SK-N-SH (cell line): Measurements from ENCODE around the gene JMJD1C. TPM values are rescaled to one million over a fixed set of nuclear protein-coding genes. Genes with fewer than 3 reads are reported as not detected.

Experiments
- CTCF ChIA-PET: fragments of 300-600, 350-600 bp; formaldehyde crosslinking; extraction: SDS; loops from one replicate; lab custom pipeline; 2021; lab: Yijun Ruan, JAX
- POLR2A ChIA-PET: fragments of 350-600 bp; sonication (Branson Sonifier 250); formaldehyde crosslinking; extraction: SDS; loops from one replicate; lab custom pipeline; 2020; ENCODE audit warnings: antibody characterized with exemption, inconsistent platforms; lab: Yijun Ruan, JAX
- DNase-seq: peaks from one replicate; pipeline ENCODE4 v3.0.0; 2012
- H2AFZ ChIP-seq: fragments of 200-600 bp; sonication (generic); 2 replicates; pipeline ENCODE4 v1.8.1; 2016; ENCODE audit warnings: antibody characterized with exemption, mild to moderate bottlenecking, low read depth
- H3F3A ChIP-seq: fragments of 200-600 bp; sonication (generic); replicated peaks from 2 replicates; pipeline ENCODE3; 2016; ENCODE audit warnings: antibody characterized with exemption, mild to moderate bottlenecking; ENCODE audit not compliant: insufficient read depth
- H3K27ac ChIP-seq, 2 experiments: fragments of 200-500 bp in 1 of 2; fragments of 200-600 bp in 1 of 2; sonication (Bioruptor generic) in 1 of 2; sonication (generic), shearing (Covaris generic) in 1 of 2; 2 replicates each; pipeline versions ENCODE4 v1.5.1 to v1.6.1; 2014 to 2016; ENCODE audit warnings: low read depth in 2 of 2, inconsistent platforms in 1 of 2, low read length in 1 of 2, mild to moderate bottlenecking in 1 of 2, mixed read lengths in 1 of 2
- H3K27me3 ChIP-seq: fragments of 200-600 bp; sonication (generic), shearing (Covaris generic); 2 replicates; pipeline ENCODE4 v1.6.1; 2016; ENCODE audit warnings: mixed run types; ENCODE audit not compliant: insufficient read depth
- H3K36me3 ChIP-seq, 2 experiments: fragments of 200-500 bp in 1 of 2; fragments of 200-600 bp in 1 of 2; sonication (Bioruptor generic) in 1 of 2; sonication (generic) in 1 of 2; replicated peaks in 1 of 2; 2 replicates each; pipeline versions ENCODE3 to v1.5.1; 2014 to 2016; ENCODE audit warnings: low read length in 1 of 2, mild to moderate bottlenecking in 1 of 2; ENCODE audit not compliant: insufficient read depth in 2 of 2, control insufficient read depth in 1 of 2
- H3K4me1 ChIP-seq, 2 experiments: fragments of 200-500 bp in 1 of 2; fragments of 200-600 bp in 1 of 2; sonication (Bioruptor generic) in 1 of 2; sonication (generic), shearing (Covaris generic) in 1 of 2; 2 replicates each; pipeline versions ENCODE4 v1.5.1 to v1.6.1; 2014 to 2016; ENCODE audit warnings: low read depth in 1 of 2, low read length in 1 of 2, mixed run types in 1 of 2; ENCODE audit not compliant: insufficient read depth in 2 of 2, control insufficient read depth in 1 of 2
- H3K4me2 ChIP-seq: fragments of 200-600 bp; sonication (generic), shearing (Covaris generic); 2 replicates; pipeline ENCODE4 v1.6.1; 2017; ENCODE audit warnings: mixed run types
- H3K4me3 ChIP-seq, 2 experiments: fragments of 200-500 bp in 1 of 2; fragments of 200-600 bp in 1 of 2; sonication (Bioruptor generic) in 1 of 2; sonication (generic), shearing (Covaris generic) in 1 of 2; 2 replicates each; pipeline versions ENCODE4 v1.5.1 to v1.8.1; 2014 to 2016; ENCODE audit warnings: low read depth in 2 of 2, inconsistent platforms in 1 of 2, low read length in 1 of 2, mild to moderate bottlenecking in 1 of 2, mixed read lengths in 1 of 2, moderate library complexity in 1 of 2
- H3K79me2 ChIP-seq: fragments of 200-600 bp; sonication (generic); 2 replicates; pipeline ENCODE4 v1.8.1; 2017; ENCODE audit warnings: mild to moderate bottlenecking; ENCODE audit not compliant: insufficient read depth
- H3K9ac ChIP-seq: fragments of 200-600 bp; sonication (generic); 2 replicates; pipeline ENCODE4 v1.6.1; 2017; ENCODE audit warnings: mixed run types
- H3K9me2 ChIP-seq: fragments of 200-600 bp; sonication (generic); 2 replicates; pipeline ENCODE4 v1.6.1; 2017; ENCODE audit warnings: mixed run types
- H3K9me3 ChIP-seq: fragments of 200-600 bp; sonication (generic); 2 replicates; pipeline ENCODE4 v1.6.1; 2017; ENCODE audit warnings: mixed run types, mild to moderate bottlenecking, moderate library complexity
- H4K20me1 ChIP-seq: fragments of 200-600 bp; sonication (generic); 2 replicates; pipeline ENCODE4 v1.6.1; 2017; ENCODE audit warnings: mild to moderate bottlenecking, mixed run types; ENCODE audit not compliant: insufficient read depth
- ELF1 ChIP-seq: IDR thresholded peaks from 2 replicates; pipeline ENCODE4 v1.4.0; 2012
- EP300 ChIP-seq, 2 experiments: IDR thresholded peaks; 2 replicates each; pipeline versions ENCODE4 v1.4.0 to v1.6.1; 2012; ENCODE audit warnings: borderline replicate concordance in 1 of 2, low read depth in 1 of 2, low read length in 1 of 2
- FOXJ3 ChIP-seq: sonication (generic); formaldehyde crosslinking; IDR thresholded peaks from 2 replicates; pipeline ENCODE4 v1.5.1; 2020; ENCODE audit warnings: mild to moderate bottlenecking, missing genetic modification reagents
- FOXM1 ChIP-seq: IDR thresholded peaks from 2 replicates; pipeline ENCODE4 v1.4.0; 2012; ENCODE audit warnings: low read depth, mild to moderate bottlenecking
- GABPA ChIP-seq: IDR thresholded peaks from 2 replicates; pipeline ENCODE4 v1.4.0; 2012; ENCODE audit warnings: low read depth, mild to moderate bottlenecking
- JUND ChIP-seq: IDR thresholded peaks from 2 replicates; pipeline ENCODE4 v1.4.0; 2012
- MEF2A ChIP-seq: IDR thresholded peaks from 2 replicates; pipeline ENCODE4 v1.4.0; 2012; ENCODE audit warnings: low read depth, borderline replicate concordance
- MXI1 ChIP-seq: IDR thresholded peaks from 2 replicates; pipeline ENCODE4 v1.6.1; 2012; ENCODE audit warnings: mild to moderate bottlenecking, low read depth, low read length, improper control_type of control experiment
- NRF1 ChIP-seq: IDR thresholded peaks from 2 replicates; pipeline ENCODE4 v1.6.1; 2012; ENCODE audit warnings: low read depth, mild to moderate bottlenecking, low read length
- RCOR1 ChIP-seq: fragments of 150-350 bp; IDR thresholded peaks from 2 replicates; pipeline ENCODE4 v1.6.1; 2017; ENCODE audit warnings: antibody characterized with exemption, low read length
- RFX5 ChIP-seq: IDR thresholded peaks from 2 replicates; pipeline ENCODE4 v1.6.1; 2012; ENCODE audit warnings: mild to moderate bottlenecking, improper control_type of control experiment, low read length
- RXRA ChIP-seq: IDR thresholded peaks from 2 replicates; pipeline ENCODE4 v1.4.0; 2012; ENCODE audit warnings: low read depth, mild to moderate bottlenecking, borderline replicate concordance
- SIN3A ChIP-seq: IDR thresholded peaks from 2 replicates; pipeline ENCODE4 v1.6.1; 2012; ENCODE audit warnings: low read depth, mild to moderate bottlenecking, low read length, moderate library complexity, borderline replicate concordance
- SMC3 ChIP-seq: IDR thresholded peaks from 2 replicates; pipeline ENCODE4 v1.6.1; 2012; ENCODE audit warnings: low read depth, low read length, improper control_type of control experiment
- YY1 ChIP-seq: IDR thresholded peaks from 2 replicates; pipeline ENCODE4 v1.4.0; 2012; ENCODE audit warnings: low read depth, mild to moderate bottlenecking
- WGBS: methylation state at CpG from one replicate; pipeline ENCODE4 v1.1.6; 2017; ENCODE audit warnings: low lambda C conversion rate; 5-methylcytosine and 5-hydroxymethylcytosine counted together
- polyA plus RNA-seq, 3 experiments: library from polyadenylated mRNA; depleted of rRNA; stranded (reverse); fragments of >200 nt; gene quantifications; 2 replicates each; pipeline ENCODE4 v1.2.3, GENCODE V29; 2012
- TF ChIP-seq, protein P1 (sequence below): IDR thresholded peaks from 2 replicates; pipeline ENCODE4; 2012
- TF ChIP-seq, protein P2 (sequence below): fragments of 200-600 bp; sonication (generic); IDR thresholded peaks from 2 replicates; pipeline ENCODE4 v1.6.1; 2017; ENCODE audit warnings: antibody characterized with exemption, mild to moderate bottlenecking, moderate library complexity
- TF ChIP-seq, protein P3 (sequence below): IDR thresholded peaks from 2 replicates; pipeline ENCODE4 v1.4.0; 2012; ENCODE audit warnings: low read depth
- TF ChIP-seq, protein P4 (sequence below): fragments of 150-350 bp; IDR thresholded peaks from 2 replicates; pipeline ENCODE4 v1.6.1; 2016; ENCODE audit warnings: mild to moderate bottlenecking, low read depth, low read length

JMJD1C gene
- polyA plus RNA-seq, 1 of the 3 experiments (the other 2 are of a cell fraction): 11.7 TPM

DNA sequence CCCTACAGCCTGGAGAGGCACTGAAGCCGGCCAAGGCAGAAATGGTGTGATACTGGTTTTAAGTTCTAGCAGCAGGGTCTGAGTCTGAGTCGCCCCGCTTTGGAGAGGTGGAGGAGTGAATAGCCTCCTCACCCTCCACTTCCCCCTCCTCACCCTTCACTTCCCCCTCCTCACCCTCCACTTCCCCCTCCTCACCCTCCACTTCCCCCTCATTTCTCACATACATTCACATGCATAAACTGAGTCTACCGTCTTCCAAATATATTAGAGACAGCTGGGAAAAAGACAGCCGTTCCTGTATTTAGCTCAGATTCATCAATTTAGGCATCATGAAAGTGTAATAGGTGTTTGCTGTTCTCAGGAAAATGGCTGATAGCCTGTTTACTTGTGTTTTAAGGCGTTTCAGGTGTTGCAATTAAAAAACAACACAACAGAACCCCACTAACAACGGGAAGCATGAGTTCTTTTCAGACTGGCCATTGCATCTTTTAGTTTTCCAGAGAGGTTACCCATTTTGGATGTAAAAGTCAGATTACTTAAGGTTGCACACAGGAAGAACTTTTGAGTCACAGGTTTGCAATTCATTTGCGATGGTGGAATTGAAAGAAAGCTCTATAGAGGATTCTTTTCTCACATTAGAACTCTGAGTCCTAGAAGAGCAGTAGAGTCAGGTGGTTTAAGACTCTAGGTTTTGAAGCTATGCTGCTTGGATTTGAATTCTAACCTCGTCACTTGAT lies 331.8 kb downstream of the JMJD1C start (continued):
- no peak for TF ChIP-seq YY1
- no peak for TF ChIP-seq FOXM1
- TF ChIP-seq, protein P1, sequence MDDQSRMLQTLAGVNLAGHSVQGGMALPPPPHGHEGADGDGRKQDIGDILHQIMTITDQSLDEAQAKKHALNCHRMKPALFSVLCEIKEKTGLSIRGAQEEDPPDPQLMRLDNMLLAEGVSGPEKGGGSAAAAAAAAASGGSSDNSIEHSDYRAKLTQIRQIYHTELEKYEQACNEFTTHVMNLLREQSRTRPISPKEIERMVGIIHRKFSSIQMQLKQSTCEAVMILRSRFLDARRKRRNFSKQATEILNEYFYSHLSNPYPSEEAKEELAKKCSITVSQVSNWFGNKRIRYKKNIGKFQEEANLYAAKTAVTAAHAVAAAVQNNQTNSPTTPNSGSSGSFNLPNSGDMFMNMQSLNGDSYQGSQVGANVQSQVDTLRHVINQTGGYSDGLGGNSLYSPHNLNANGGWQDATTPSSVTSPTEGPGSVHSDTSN: no peak
- no peak for TF ChIP-seq MEF2A
- TF ChIP-seq NRF1: no peak
- TF ChIP-seq, protein P2, sequence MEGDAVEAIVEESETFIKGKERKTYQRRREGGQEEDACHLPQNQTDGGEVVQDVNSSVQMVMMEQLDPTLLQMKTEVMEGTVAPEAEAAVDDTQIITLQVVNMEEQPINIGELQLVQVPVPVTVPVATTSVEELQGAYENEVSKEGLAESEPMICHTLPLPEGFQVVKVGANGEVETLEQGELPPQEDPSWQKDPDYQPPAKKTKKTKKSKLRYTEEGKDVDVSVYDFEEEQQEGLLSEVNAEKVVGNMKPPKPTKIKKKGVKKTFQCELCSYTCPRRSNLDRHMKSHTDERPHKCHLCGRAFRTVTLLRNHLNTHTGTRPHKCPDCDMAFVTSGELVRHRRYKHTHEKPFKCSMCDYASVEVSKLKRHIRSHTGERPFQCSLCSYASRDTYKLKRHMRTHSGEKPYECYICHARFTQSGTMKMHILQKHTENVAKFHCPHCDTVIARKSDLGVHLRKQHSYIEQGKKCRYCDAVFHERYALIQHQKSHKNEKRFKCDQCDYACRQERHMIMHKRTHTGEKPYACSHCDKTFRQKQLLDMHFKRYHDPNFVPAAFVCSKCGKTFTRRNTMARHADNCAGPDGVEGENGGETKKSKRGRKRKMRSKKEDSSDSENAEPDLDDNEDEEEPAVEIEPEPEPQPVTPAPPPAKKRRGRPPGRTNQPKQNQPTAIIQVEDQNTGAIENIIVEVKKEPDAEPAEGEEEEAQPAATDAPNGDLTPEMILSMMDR: no peak
- TF ChIP-seq MXI1: no peak
- no peak for TF ChIP-seq EP300 (IDR thresholded peaks at IDR 0.05; ENCODE audit: borderline replicate concordance in 1 of 2, low read depth in 1 of 2, low read length in 1 of 2)

DNA sequence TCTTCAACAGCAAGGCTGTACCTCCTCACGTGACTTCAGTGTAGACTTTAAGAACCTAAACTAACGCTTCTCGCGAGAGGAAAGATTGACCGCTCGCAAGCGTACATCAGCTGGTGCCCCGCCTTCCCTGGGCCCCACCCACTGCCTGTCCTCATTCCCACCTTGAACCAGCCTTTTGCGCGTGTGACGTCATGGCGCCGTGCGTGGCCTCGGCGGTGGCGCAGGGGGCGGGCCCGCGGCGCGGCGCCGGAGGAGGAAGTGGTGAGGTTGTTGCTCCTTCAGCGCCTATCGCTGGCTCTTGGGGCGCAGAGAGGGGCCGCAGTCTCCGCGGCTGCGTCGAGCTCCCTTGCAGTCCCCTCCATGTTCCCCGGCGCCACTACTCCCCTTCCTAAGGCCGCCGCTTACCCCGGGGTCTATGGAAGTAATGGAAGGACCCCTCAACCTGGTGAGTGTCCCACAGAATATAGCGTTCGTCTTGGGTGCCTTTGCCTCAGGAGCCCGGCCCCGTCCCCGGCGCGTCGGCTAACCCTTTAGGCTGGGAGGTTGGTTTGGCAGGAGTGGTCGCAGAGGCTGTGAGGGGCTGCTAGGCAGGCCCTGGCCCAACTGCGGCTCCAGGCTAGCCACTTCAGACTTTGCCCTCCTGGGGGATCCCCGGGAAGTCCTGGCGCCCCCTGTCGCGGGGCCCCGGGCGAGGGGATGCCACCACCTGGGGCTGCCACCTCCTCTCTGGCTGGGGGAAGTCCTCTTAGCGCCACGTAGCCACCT lies 332.5 kb downstream of the JMJD1C start, which contains the start of gene NRBF2:
Gene NRBF2 (plus strand): TSS at position 273 of the 765 bp plus-strand sequence. CDS start 143 bp downstream, at position 416.
- ChIA-PET CTCF (interaction anchor here (0.8 to 4.2 kb wide), 7 partner anchors 25 to 687 kb away, joined by 3 to 21 read pairs (median 3); no protein-coding TSS in a partner anchor), POLR2A (interaction anchor here (0.5 to 1.7 kb wide), 6 partner anchors 9 to 1086 kb away, joined by 3 to 8 read pairs (median 3); no protein-coding TSS in a partner anchor)
- DNase-seq: peak; percentile 96
- H3F3A ChIP-seq: no peaks in the 10 kb centered on the region
- peak within 1 kb of the TSS; percentile 86 for H3K4me2 ChIP-seq
- H3K9me3 ChIP-seq: no peaks in the 10 kb centered on the region
- 2% methylated on average over 23 of the region's 55 CpGs for WGBS
- peaks cover 51% of the 10 kb centered on the region for H3K79me2 ChIP-seq
- peak within 1 kb of the TSS; percentile 96 for H2AFZ ChIP-seq
- peak within 1 kb of the TSS; percentile 89 to 92 for H3K27ac ChIP-seq
- H3K9ac ChIP-seq: peak within 1 kb of the TSS; percentile 96
- peaks cover 19% of the 10 kb centered on the region for H4K20me1 ChIP-seq
- H3K36me3 ChIP-seq: no peaks in the 10 kb centered on the region
- H3K4me3 ChIP-seq: peak within 1 kb of the TSS; percentile 91 to 97
- no peaks in the 10 kb centered on the region for H3K27me3 ChIP-seq
- no peaks in the 10 kb centered on the region for H3K9me2 ChIP-seq
- peaks cover 0 to 6% of the 10 kb centered on the region in 2 experiments; a peak in 3 of 4 replicates for H3K4me1 ChIP-seq
- TF ChIP-seq FOXJ3 (CRISPR knock-in tag): no peak
- peak; percentile 82 for TF ChIP-seq ELF1
- TF ChIP-seq, protein P3, sequence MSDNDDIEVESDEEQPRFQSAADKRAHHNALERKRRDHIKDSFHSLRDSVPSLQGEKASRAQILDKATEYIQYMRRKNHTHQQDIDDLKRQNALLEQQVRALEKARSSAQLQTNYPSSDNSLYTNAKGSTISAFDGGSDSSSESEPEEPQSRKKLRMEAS: peak; percentile 85
- no peak for TF ChIP-seq SMC3
- TF ChIP-seq, protein P2: peak; percentile 54
- TF ChIP-seq SIN3A: peak; percentile 86; the same call in 1 of the 2 replicates
- peak; percentile 74 for TF ChIP-seq MXI1
- TF ChIP-seq FOXM1: no peak
- TF ChIP-seq YY1: 0 out of 2 replicates have a peak, but pooled peaks have one; percentile 2
- no peak for TF ChIP-seq JUND
- no peak for TF ChIP-seq RCOR1
- peak; percentile 59 for TF ChIP-seq GABPA
- no peak for TF ChIP-seq RFX5
- TF ChIP-seq, protein P1: no peak
- no peak for TF ChIP-seq RXRA
- TF ChIP-seq, protein P4, sequence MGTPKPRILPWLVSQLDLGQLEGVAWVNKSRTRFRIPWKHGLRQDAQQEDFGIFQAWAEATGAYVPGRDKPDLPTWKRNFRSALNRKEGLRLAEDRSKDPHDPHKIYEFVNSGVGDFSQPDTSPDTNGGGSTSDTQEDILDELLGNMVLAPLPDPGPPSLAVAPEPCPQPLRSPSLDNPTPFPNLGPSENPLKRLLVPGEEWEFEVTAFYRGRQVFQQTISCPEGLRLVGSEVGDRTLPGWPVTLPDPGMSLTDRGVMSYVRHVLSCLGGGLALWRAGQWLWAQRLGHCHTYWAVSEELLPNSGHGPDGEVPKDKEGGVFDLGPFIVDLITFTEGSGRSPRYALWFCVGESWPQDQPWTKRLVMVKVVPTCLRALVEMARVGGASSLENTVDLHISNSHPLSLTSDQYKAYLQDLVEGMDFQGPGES: no peak
